HepG2 (cell line): ENCODE results near the gene TMEM63B. TPM values are rescaled to one million over a fixed set of nuclear protein-coding genes. Genes with fewer than 3 reads are reported as not detected.

Source experiments
- ATAC-seq: fragments of 200-7000 bp; cut with Tn5 transposase; 3 replicates; pipeline ENCODE4 v1.9.1; 2020; ENCODE audit warnings: mild to moderate bottlenecking, moderate library complexity
- BruUV-seq: library from RNA; stranded (reverse); fragments of 400-500 nt; replicated peaks from 2 replicates; lab custom pipeline; 2021; lab: Mats Ljungman, UMichigan
- CTCF ChIA-PET: fragments of 300-600 bp; formaldehyde crosslinking; extraction: SDS; loops from one replicate; lab custom pipeline; 2021; ENCODE audit warnings: low total read pairs, inconsistent platforms, low intra/inter-chr PET ratio; lab: Yijun Ruan, JAX
- POLR2A ChIA-PET: fragments of 350-600 bp; sonication (Branson Sonifier 250); formaldehyde crosslinking; loops from one replicate; lab custom pipeline; 2020; ENCODE audit warnings: antibody characterized with exemption, inconsistent platforms; lab: Yijun Ruan, JAX
- DNase-seq: peaks from one replicate; pipeline ENCODE4 v3.0.0-alpha.2; 2015; ENCODE audit warnings: low spot score
- FAIRE-seq: peaks from 3 replicates; lab custom pipeline; 2011; peaks lifted over from hg19 to GRCh38; lab: Jason Lieb, UNC
- H2AFZ ChIP-seq: one replicate; pipeline ENCODE4 v1.6.1; 2011; ENCODE audit warnings: low read length, inconsistent platforms
- H3K27ac ChIP-seq: fragments of 300-600 bp; 3 replicates; pipeline ENCODE4 v1.8.0; 2011; ENCODE audit warnings: mixed run types, mild to moderate bottlenecking, mixed read lengths, low read length, inconsistent platforms; ENCODE audit not compliant: insufficient read depth; ENCODE audit errors: extremely low read length
- H3K27me3 ChIP-seq, 2 experiments: fragments of 200-600 bp in 1 of 2; 2 replicates in 1 of 2; 3 replicates in 1 of 2; pipeline versions ENCODE4 v1.6.0 to v1.8.0; 2011; ENCODE audit warnings: low read length in 2 of 2, mild to moderate bottlenecking in 2 of 2, moderate library complexity in 2 of 2, inconsistent platforms in 1 of 2; ENCODE audit not compliant: insufficient read depth in 2 of 2, control insufficient read depth in 1 of 2
- H3K36me3 ChIP-seq, 2 experiments: fragments of 200-600 bp in 1 of 2; replicated peaks in 1 of 2; 2 replicates in 1 of 2; 3 replicates in 1 of 2; pipeline versions ENCODE4 v1.5.1 to v1.8.0; 2011; ENCODE audit warnings: low read length in 2 of 2, inconsistent platforms in 1 of 2; ENCODE audit not compliant: insufficient read depth in 2 of 2, control insufficient read depth in 1 of 2
- H3K4me1 ChIP-seq: 2 replicates; pipeline ENCODE4 v1.5.1; 2012; ENCODE audit warnings: low read length, inconsistent platforms; ENCODE audit not compliant: insufficient read depth
- H3K4me2 ChIP-seq: 2 replicates; pipeline ENCODE4 v1.6.0; 2011; ENCODE audit warnings: low read depth, low read length, inconsistent platforms
- H3K4me3 ChIP-seq, 3 experiments: fragments of 200-600 bp in 1 of 3; sonication (generic), shearing (Covaris generic) in 1 of 3; replicated peaks in 1 of 3; 2 replicates each; pipeline ENCODE4 v1.5.1; 2011 to 2016; ENCODE audit warnings: low read length in 3 of 3, inconsistent platforms in 2 of 3, low read depth in 2 of 3, mild to moderate bottlenecking in 2 of 3, control low read depth in 1 of 3, mixed read lengths in 1 of 3; ENCODE audit not compliant: insufficient read depth in 1 of 3
- H3K79me2 ChIP-seq: one replicate; pipeline ENCODE4 v1.6.1; 2011; ENCODE audit warnings: low read length, inconsistent platforms; ENCODE audit not compliant: insufficient read depth
- H3K9ac ChIP-seq: 2 replicates; pipeline ENCODE4 v1.6.0; 2011; ENCODE audit warnings: mild to moderate bottlenecking, low read depth, low read length, inconsistent platforms; ENCODE audit not compliant: insufficient read depth
- H3K9me3 ChIP-seq: 2 replicates; pipeline ENCODE4 v1.5.1; 2012; ENCODE audit warnings: mild to moderate bottlenecking, low read length
- H4K20me1 ChIP-seq: 2 replicates; pipeline ENCODE4 v1.6.0; 2011; ENCODE audit warnings: inconsistent platforms, mild to moderate bottlenecking, low read length, moderate library complexity; ENCODE audit not compliant: insufficient read depth
- ARID2 ChIP-seq: sonication (generic); formaldehyde crosslinking; IDR thresholded peaks from 2 replicates; pipeline ENCODE4 v1.8.1; 2022; ENCODE audit warnings: mild to moderate bottlenecking, missing genetic modification reagents, borderline replicate concordance
- CC2D1A ChIP-seq: sonication (generic); formaldehyde crosslinking; IDR thresholded peaks from 2 replicates; pipeline ENCODE4 v1.8.1; 2023; ENCODE audit warnings: mild to moderate bottlenecking, missing genetic modification reagents
- EEA1 ChIP-seq: sonication (generic); formaldehyde crosslinking; IDR thresholded peaks from 2 replicates; pipeline ENCODE4 v1.5.1; 2020; ENCODE audit warnings: mild to moderate bottlenecking, missing genetic modification reagents, borderline replicate concordance
- FUBP1 ChIP-seq: sonication (generic); formaldehyde crosslinking; IDR thresholded peaks from 2 replicates; pipeline ENCODE4 v1.5.1; 2020; ENCODE audit warnings: missing genetic modification reagents, mild to moderate bottlenecking, borderline replicate concordance
- HMGA1 ChIP-seq: sonication (generic); formaldehyde crosslinking; conservative IDR thresholded peaks from 2 replicates; pipeline ENCODE4 v1.4.0; 2020; ENCODE audit warnings: missing genetic modification reagents
- MEF2D ChIP-seq: sonication (generic); formaldehyde crosslinking; IDR thresholded peaks from 2 replicates; pipeline ENCODE4 v1.5.1; 2020; ENCODE audit warnings: mild to moderate bottlenecking, missing genetic modification reagents
- SNAPC5 ChIP-seq: sonication (generic); formaldehyde crosslinking; IDR thresholded peaks from 2 replicates; pipeline ENCODE4 v1.8.1; 2023; ENCODE audit warnings: mild to moderate bottlenecking, missing genetic modification reagents, borderline replicate concordance
- SOX6 ChIP-seq, 2 experiments: fragments of 450-650 bp in 1 of 2; sonication (generic) in 1 of 2; formaldehyde crosslinking in 1 of 2; IDR thresholded peaks; 2 replicates each; pipeline versions ENCODE4 v1.4.0 to v1.6.1; 2017 to 2020; ENCODE audit warnings: antibody characterized with exemption in 1 of 2, mild to moderate bottlenecking in 1 of 2, missing genetic modification reagents in 1 of 2
- ZNF256 ChIP-seq: sonication (generic); formaldehyde crosslinking; conservative IDR thresholded peaks from 2 replicates; pipeline ENCODE4 v1.4.0; 2020; ENCODE audit warnings: missing genetic modification reagents
- ZNF30 ChIP-seq: sonication (generic); formaldehyde crosslinking; IDR thresholded peaks from 2 replicates; pipeline ENCODE4 v1.5.0; 2020; ENCODE audit warnings: mild to moderate bottlenecking, missing genetic modification reagents
- ZNF350 ChIP-seq: sonication (generic); formaldehyde crosslinking; IDR thresholded peaks from 2 replicates; pipeline ENCODE4 v1.4.0; 2020; ENCODE audit warnings: mild to moderate bottlenecking, low read depth, missing genetic modification reagents, borderline replicate concordance
- ZNF432 ChIP-seq: sonication (generic); formaldehyde crosslinking; IDR thresholded peaks from 2 replicates; pipeline ENCODE4 v1.5.0; 2020; ENCODE audit warnings: missing genetic modification reagents, mild to moderate bottlenecking, borderline replicate concordance
- ZNF570 ChIP-seq: sonication (generic); formaldehyde crosslinking; IDR thresholded peaks from 2 replicates; pipeline ENCODE4 v1.4.0; 2020; ENCODE audit warnings: mild to moderate bottlenecking, missing genetic modification reagents, borderline replicate concordance
- ZNF615 ChIP-seq: sonication (generic); formaldehyde crosslinking; IDR thresholded peaks from 2 replicates; pipeline ENCODE4 v1.5.0; 2020; ENCODE audit warnings: mild to moderate bottlenecking, missing genetic modification reagents, borderline replicate concordance
- ZNF687 ChIP-seq: sonication (generic); formaldehyde crosslinking; IDR thresholded peaks from 2 replicates; pipeline ENCODE4 v1.5.1; 2020; ENCODE audit warnings: mild to moderate bottlenecking, missing genetic modification reagents, moderate library complexity
- ZNF7 ChIP-seq: IDR thresholded peaks from 2 replicates; pipeline ENCODE4 v1.6.1; 2016; ENCODE audit warnings: missing biosample characterization, missing genetic modification reagents
- WGBS: methylation state at CpG from one replicate; pipeline ENCODE4 v1.1.6; 2017; ENCODE audit warnings: low lambda C conversion rate; 5-methylcytosine and 5-hydroxymethylcytosine counted together
- in situ Hi-C: cut with HindIII; loops from 2 replicates; pipeline ENCODE4 v1.10.0; 2017; ENCODE audit warnings: low pct_unique_long_range_greater_than_20kb; ENCODE audit not compliant: extremely low pct_ligation_motif_present
- intact Hi-C: fragments of 100-400 bp; cut with micrococcal nuclease; formaldehyde crosslinking; loops from one replicate; pipeline ENCODE4 v1.10.0; 2022; ENCODE audit not compliant: unreplicated experiment
- polyA plus RNA-seq, 8 experiments: library from polyadenylated mRNA; depleted of rRNA in 3 of 8; stranded (reverse) in 7 of 8; unstranded in 1 of 8; fragments of >200 nt; fragmentation: Illumina TruSeq in 4 of 8; extraction: Trizol in 4 of 8; gene quantifications; 2 replicates each; pipeline versions ENCODE4 v1.2.1 to v1.2.3, GENCODE V29; 2011 to 2016; ENCODE audit warnings: low read depth in 4 of 8, missing spikeins in 1 of 8, mixed read lengths in 1 of 8; ENCODE audit not compliant: insufficient read depth in 1 of 8
- total RNA-seq, 5 experiments: library from RNA; depleted of rRNA; stranded (reverse); fragments of >200 nt; fragmentation: Illumina TruSeq; extraction: Trizol; gene quantifications; 2 replicates each; pipeline ENCODE4 v1.2.3, GENCODE V29; 2016; ENCODE audit warnings: low read depth in 1 of 5

TMEM63B gene
- total and polyA plus RNA-seq, 2 of the 13 experiments (the other 11 are each of a cell fraction or from before 2014, with no cell fraction given): 27.4 to 75.8 TPM

GRCh38 chr6:44152109-44152461 is 24.7 kb downstream of the TMEM63B start:
- Histone ChIP-seq H3K4me2 (no peak overlapping the region), H3K4me3 (no peak overlapping the region), H3K27ac (no peak overlapping the region), H3K36me3 (peaks cover 28 to 38% of the 10 kb centered on the region in 2 experiments), H2AFZ (no peak overlapping the region), H4K20me1 (no peaks in the 10 kb centered on the region), H3K9ac (no peak overlapping the region), H3K79me2 (no peaks in the 10 kb centered on the region), H3K27me3 (no peaks in the 10 kb centered on the region), H3K9me3 (no peaks in the 10 kb centered on the region), H3K4me1 (peaks cover 35% of the 10 kb centered on the region)
- 56% methylated on average over 7 of the region's 8 CpGs for WGBS
- intact Hi-C loops: loop anchor here (1.0 kb wide), 1 partner anchor 56 kb away; no protein-coding TSS in a partner anchor
- ChIA-PET CTCF (interaction anchor here (0.7 to 5.8 kb wide), 7 partner anchors 32 to 186 kb away, joined by 3 to 74 read pairs (median 4); partner anchors contain the start of genes SLC29A1 and SLC35B2), POLR2A (no interaction called here)
- no peak for ATAC-seq
- BruUV-seq: no TSS peak
- in situ Hi-C loops: loop anchor here (5.0 kb wide), 1 partner anchor 50 kb away; no protein-coding TSS in a partner anchor
- DNase-seq: no peak
- no peak for FAIRE-seq
- TF ChIP-seq ARID2 (CRISPR knock-in tag) (0 out of 2 replicates have a peak, but pooled peaks have one; percentile 2), HMGA1 (no peak), ZNF432 (no peak), EEA1 (no peak), ZNF30 (CRISPR knock-in tag) (no peak), CC2D1A (CRISPR knock-in tag) (0 out of 2 replicates have a peak, but pooled peaks have one; percentile 48), ZNF350 (CRISPR knock-in tag) (0 out of 2 replicates have a peak, but pooled peaks have one; percentile 7), MEF2D (no peak), ZNF687 (0 out of 2 replicates have a peak, but pooled peaks have one; percentile 24), SOX6 (IDR thresholded peaks at IDR 0.05) (no peak), SOX6 (CRISPR knock-in tag; IDR thresholded peaks at IDR 0.05) (no peak), ZNF7 (no peak), SNAPC5 (0 out of 2 replicates have a peak, but pooled peaks have one; percentile 9), ZNF256 (CRISPR knock-in tag) (no peak), FUBP1 (CRISPR knock-in tag) (0 out of 2 replicates have a peak, but pooled peaks have one; percentile 3), ZNF615 (CRISPR knock-in tag) (no peak), ZNF570 (no peak)
